GM18508 (cell line): ENCODE data around the gene PDXK.

Source experiments
- ATAC-seq: cut with Tn5 transposase; IDR thresholded peaks from one replicate; pipeline ENCODE4 v1.9.1; 2021; ENCODE audit warnings: moderate number of reproducible peaks; ENCODE audit not compliant: insufficient read depth, unreplicated experiment

Gene PDXK

GRCh38 chr21:43775795-43776430, 57.0 kb downstream of the PDXK start, which contains the start of gene CSTB:
CSTB (minus strand) TSS chr21:43776308; CDS start chr21:43776269, 39 bp downstream.
- no peak for ATAC-seq

GRCh38 chr21:43777953-43778352, 59.0 kb downstream of the PDXK start:
- ATAC-seq = no peak

- ATAC-seq = no peak
Measured at GRCh38 chr21:43778469-43779335, 59.8 kb downstream of the PDXK start.

- ATAC-seq = no peak
Measured at GRCh38 chr21:43779660-43780059, 60.7 kb downstream of the PDXK start.

GRCh38 chr21:43781846-43782245, 62.9 kb downstream of the PDXK start:
- no peak for ATAC-seq

DNA sequence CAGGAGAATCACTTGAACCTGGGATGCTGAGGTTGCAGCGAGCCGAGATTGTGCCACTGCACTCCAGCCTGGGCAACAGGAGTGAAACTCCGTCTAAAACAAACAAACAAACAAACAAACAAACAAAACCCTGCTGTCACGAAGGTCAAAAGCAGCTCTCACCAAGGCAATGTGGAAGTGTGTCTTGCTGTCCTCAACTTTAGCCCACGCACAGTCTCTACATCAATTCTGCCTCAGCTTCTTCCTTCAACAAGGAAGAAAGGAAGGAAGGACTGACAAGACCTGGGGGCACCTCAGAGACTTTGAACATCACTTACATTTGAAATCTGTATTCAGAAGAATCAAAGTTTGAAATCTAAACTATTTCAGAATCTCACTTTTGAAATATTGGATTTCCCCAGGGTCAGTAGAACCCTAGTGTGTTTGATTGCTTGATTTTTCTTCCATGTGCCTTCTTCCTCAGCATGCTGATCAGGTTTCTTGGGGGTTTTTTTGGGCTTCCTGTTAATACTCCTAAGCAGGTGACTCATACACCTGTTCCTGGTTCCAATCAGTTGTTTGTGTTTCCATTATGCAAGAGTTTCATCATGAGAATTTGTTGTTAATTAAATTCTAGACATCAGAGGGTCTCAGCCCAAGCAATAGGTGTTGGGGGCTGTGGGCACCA, 63.6 kb downstream of the PDXK start:
- no peak for ATAC-seq

GRCh38 chr21:43783098-43783700, 64.3 kb downstream of the PDXK start:
- no peak for ATAC-seq

DNA sequence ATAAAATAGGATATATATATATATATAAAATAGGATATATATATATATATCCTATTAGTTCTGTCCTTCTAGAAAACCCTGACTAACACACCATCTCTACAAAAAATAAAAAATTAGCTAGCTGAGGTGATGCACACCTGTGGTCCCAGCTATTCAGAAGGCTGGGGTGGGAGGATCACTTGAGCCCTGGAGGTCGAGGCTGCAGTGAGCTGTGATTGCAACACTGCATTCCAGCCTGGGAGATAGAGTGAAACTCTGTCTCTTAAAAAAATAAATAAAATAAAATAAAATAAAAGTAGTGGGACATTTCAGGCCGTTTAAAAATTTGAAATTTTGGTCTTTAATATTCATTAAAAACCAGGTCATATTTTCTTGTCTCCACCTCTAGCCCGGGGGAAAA, 66.2 kb downstream of the PDXK start:
- no peak for ATAC-seq

DNA sequence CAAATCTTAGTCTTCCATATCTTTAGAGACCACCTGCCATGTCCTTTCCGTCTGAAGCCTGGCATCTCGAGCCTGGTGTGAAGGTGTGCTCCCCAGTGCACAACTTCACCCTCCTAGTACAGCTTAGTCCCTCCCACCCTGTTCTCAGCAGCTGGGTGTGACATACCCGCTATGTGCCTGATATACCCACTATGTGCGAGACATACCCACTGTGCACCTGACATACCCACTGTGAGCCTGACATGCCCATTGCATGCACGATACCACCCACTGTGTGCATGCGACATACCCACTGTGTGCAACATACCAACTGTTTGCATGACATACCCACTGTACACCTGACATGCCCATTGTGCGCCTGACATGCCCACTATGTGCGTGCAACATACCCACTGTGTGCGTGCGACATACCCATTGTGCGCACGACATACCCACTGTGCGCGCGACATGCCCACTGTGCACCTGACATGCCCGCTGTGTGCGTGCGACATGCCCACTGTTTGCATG, 67.4 kb downstream of the PDXK start:
- no peak for ATAC-seq

GRCh38 chr21:43786807-43787440, 68.0 kb downstream of the PDXK start:
- no peak for ATAC-seq

DNA sequence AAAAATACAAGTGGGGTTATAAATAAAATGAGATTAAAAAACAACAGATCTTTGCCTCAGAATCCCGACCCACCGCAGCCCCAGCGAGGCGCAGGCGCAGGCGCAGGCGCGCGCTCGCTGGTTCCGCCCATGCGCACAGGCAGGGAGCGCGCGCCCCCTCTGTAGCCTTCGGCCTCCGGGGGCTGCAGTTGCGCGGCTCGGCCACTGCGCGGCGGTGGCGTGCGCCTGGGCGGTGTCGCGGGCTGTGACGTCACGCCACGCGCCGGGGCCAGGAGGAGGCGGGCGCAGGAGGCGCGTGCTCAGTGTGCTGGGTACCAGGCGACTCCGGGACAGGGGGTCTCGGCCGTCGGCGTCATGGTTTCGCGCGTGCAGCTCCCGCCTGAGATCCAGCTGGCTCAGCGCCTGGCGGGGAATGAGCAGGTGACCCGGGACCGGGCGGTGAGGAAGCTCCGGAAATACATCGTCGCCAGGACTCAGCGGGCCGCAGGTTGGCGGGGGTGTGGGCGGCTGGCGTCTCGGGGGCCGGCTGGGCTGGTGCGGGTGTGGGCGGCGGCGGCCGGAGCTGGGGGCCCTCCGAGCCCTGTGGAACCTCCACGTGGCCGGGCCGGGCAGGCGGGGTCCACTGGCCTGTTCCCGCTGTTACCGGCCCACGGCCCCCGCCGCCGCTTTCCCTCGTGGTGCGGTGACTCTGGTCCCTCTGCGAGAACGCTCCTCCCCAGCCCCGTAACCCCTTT, 70.5 kb downstream of the PDXK start, which contains the start of gene RRP1:
TSS of gene RRP1 (plus strand) at position 302 of the 734 bp plus-strand sequence. CDS start at position 355, 53 bp downstream.
- no peak for ATAC-seq

DNA sequence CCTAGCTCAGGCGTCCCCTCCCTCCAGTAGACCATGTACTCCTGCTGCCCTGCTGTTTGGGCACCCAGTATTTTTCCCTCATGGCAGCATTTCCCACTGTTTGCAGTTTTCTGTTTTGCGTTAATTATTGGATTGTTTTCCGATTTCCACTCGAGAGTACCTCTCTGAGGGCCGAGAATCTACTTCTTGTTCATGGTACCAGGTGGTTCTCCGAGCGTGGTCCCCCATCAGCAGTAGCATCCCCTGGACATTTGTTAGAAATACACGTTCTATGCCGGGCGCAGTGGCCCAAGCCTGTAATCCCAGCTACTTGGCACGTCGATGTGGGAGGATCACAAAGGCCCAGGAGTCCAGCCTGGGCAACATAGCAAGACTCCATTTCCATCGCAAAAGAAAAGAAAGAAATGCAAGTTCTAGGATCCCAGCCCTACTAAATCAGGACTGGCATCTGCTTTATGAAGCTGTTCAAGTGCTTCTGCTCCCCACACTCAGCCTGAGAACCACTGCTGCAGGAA, 71.1 kb downstream of the PDXK start:
- no peak for ATAC-seq

DNA sequence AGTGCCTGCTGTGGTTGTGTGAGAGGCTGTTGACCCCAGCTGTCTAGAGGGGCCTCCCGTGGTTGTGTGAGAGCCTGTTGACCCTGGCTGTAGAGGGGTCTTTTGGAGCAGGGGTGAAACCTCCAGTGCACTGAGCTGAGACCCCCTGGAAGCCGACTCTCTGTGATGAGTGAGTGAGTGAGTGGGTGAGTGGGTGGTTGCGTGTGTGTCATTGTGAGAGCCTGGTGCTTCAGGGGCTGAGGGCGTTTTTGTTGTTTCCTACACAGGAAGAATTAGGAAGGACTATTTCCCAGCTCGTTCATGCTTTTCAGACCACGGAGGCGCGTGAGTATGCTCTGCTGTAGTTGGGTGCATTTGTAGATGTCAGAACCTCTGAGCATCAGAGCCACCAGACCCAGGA, 73.5 kb downstream of the PDXK start:
- ATAC-seq = no peak

GRCh38 chr21:43793243-43793642, 74.3 kb downstream of the PDXK start:
- no peak for ATAC-seq

GRCh38 chr21:43794311-43794710, 75.4 kb downstream of the PDXK start:
- ATAC-seq = no peak

- no peak for ATAC-seq
Measured at GRCh38 chr21:43794857-43795256, 75.9 kb downstream of the PDXK start.

GRCh38 chr21:43797415-43797814, 78.5 kb downstream of the PDXK start:
- ATAC-seq = no peak

GRCh38 chr21:43797925-43798715, 79.2 kb downstream of the PDXK start:
- ATAC-seq = no peak
